Fibroblast of gingiva (primary cell): ENCODE data around the gene ANP32E.
"Not testable (repeated sequence)": the region's sequence is repeated elsewhere in the genome, so short reads cannot be mapped to it uniquely, and the experiment has no call there.

Experiments
- DNase-seq: peaks from one replicate; pipeline ENCODE4 v3.0.0-alpha.2; 2011; ENCODE audit warnings: low read depth

Gene ANP32E

GRCh38 chr1:150213170-150214098, 22.5 kb downstream of the ANP32E start:
- peak; percentile 93 for DNase-seq

- DNase-seq = no peak
Observed at GRCh38 chr1:150212070-150212469, 23.8 kb downstream of the ANP32E start.

GRCh38 chr1:150210706-150211105, 25.2 kb downstream of the ANP32E start:
- no peak for DNase-seq

- no peak for DNase-seq
Observed at GRCh38 chr1:150210091-150210490, 25.8 kb downstream of the ANP32E start.

- DNase-seq = not testable (repeated sequence)
Observed at GRCh38 chr1:150208460-150208859, 27.5 kb downstream of the ANP32E start.

- no peak for DNase-seq
Observed at GRCh38 chr1:150207281-150207971, 28.5 kb downstream of the ANP32E start.

- no peak for DNase-seq
Observed at GRCh38 chr1:150196417-150196816, 39.5 kb downstream of the ANP32E start.

GRCh38 chr1:150194381-150195031, 41.4 kb downstream of the ANP32E start:
- DNase-seq = no peak

- DNase-seq = no peak
Observed at GRCh38 chr1:150192012-150192411, 43.9 kb downstream of the ANP32E start.

- no peak for DNase-seq
Observed at GRCh38 chr1:150187560-150187931, 48.4 kb downstream of the ANP32E start.

GRCh38 chr1:150186789-150187559, 48.9 kb downstream of the ANP32E start:
- peak; percentile 50 for DNase-seq

- not testable (repeated sequence) for DNase-seq
Observed at GRCh38 chr1:150186438-150186788, 49.5 kb downstream of the ANP32E start.

GRCh38 chr1:150185481-150185880, 50.4 kb downstream of the ANP32E start:
- DNase-seq = no peak

- DNase-seq = no peak
Observed at GRCh38 chr1:150183061-150183460, 52.9 kb downstream of the ANP32E start.

GRCh38 chr1:150182247-150182646, 53.7 kb downstream of the ANP32E start:
- DNase-seq = no peak

- DNase-seq = no peak
Observed at GRCh38 chr1:150180474-150180873, 55.4 kb downstream of the ANP32E start.

- no peak for DNase-seq
Observed at GRCh38 chr1:150179867-150180266, 56.0 kb downstream of the ANP32E start.

GRCh38 chr1:150178548-150178947, 57.4 kb downstream of the ANP32E start:
- peak; percentile 29 for DNase-seq

GRCh38 chr1:150176593-150176992, 59.3 kb downstream of the ANP32E start:
- peak; percentile 89 for DNase-seq

- DNase-seq = no peak
Observed at GRCh38 chr1:150173141-150173585, 62.7 kb downstream of the ANP32E start.

- DNase-seq = no peak
Observed at GRCh38 chr1:150171801-150172200, 64.1 kb downstream of the ANP32E start.
